Skeletal muscle tissue (tissue), 4 donors: Measurements from ENCODE around the gene PPAN. TPM values are rescaled to one million over a fixed set of nuclear protein-coding genes. Genes with fewer than 3 reads are reported as not detected.

Experiments
- H3K27ac ChIP-seq: one replicate; pipeline ENCODE4 v1.7.0; 2013; ENCODE audit warnings: mild to moderate bottlenecking, low read depth, low read length, inconsistent platforms
- H3K27me3 ChIP-seq, 3 donors: one replicate each; pipeline ENCODE4 v1.7.0; 2013; ENCODE audit warnings: low read length in 3 of 3; ENCODE audit not compliant: control insufficient read depth in 3 of 3, insufficient read depth in 3 of 3
- H3K36me3 ChIP-seq, 3 donors: one replicate each; pipeline ENCODE4 v1.7.0; 2013; ENCODE audit warnings: low read length in 3 of 3; ENCODE audit not compliant: control insufficient read depth in 3 of 3, insufficient read depth in 3 of 3
- H3K4me1 ChIP-seq, 3 donors: one replicate each; pipeline ENCODE4 v1.7.0; 2013; ENCODE audit warnings: low read length in 3 of 3, mild to moderate bottlenecking in 3 of 3; ENCODE audit not compliant: control insufficient read depth in 3 of 3, insufficient read depth in 3 of 3
- H3K4me3 ChIP-seq, 3 donors: one replicate each; pipeline ENCODE4 v1.7.0; 2013; ENCODE audit warnings: low read length in 3 of 3
- H3K9ac ChIP-seq, 3 donors: one replicate each; pipeline ENCODE4 v1.7.0; 2013; ENCODE audit warnings: low read length in 3 of 3, mild to moderate bottlenecking in 3 of 3, moderate library complexity in 2 of 3, low read depth in 1 of 3
- H3K9me3 ChIP-seq, 3 donors: one replicate each; pipeline ENCODE4 v1.7.0; 2013; ENCODE audit warnings: low read length in 3 of 3; ENCODE audit not compliant: control insufficient read depth in 3 of 3
- total RNA-seq: library from RNA; depleted of rRNA; stranded (reverse); fragments of >200 nt; gene quantifications from one replicate; pipeline ENCODE4 v1.2.3, GENCODE V29; 2014
- donor health status: Osteomylitis.

PPAN gene
- total RNA-seq, 1 donor from 2014 or later, result 14.6 TPM

DNA sequence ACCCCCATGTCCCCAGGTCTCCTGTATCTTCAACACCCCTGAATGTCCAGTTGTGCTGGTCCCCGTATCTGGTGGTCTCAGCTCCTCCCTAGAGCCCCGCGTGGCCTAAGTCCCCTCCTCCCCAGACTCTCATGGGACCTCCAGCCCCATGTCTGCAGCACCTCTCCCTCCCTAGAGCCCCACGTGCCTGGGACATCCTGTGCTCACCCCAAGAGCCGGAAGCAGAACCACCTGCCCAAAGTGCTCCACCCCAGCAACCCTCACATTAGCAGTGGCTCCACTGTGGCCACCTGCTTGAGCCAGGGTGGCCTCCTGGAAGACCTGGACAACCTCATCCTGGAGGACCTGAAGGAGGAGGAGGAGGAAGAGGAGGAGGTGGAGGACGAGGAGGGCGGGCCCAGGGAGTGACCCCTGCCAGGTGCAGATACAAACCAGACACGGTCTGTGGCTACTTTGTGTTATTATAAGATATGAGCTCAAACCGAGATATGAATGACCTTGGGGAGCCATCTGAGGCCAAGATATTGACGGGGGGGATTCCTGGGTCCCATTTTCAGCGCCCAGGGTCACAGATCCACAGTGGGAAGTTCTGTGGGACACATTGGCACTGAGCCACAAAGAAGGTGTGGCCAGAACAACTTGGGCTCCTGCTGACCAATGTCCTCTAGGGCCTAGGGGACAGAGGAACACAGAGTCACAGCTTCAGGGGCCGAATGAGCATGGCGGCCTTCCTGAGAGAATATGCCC lies 14.1 kb upstream of the PPAN start:
- no peak overlapping the region for H3K4me3 ChIP-seq
- peaks cover 0 to 9% (median 6%) of the 10 kb centered on the region in 3 donors for H3K36me3 ChIP-seq
- H3K27me3 ChIP-seq, result peaks cover 0 to 12% (median 8%) of the 10 kb centered on the region in 3 donors
- H3K4me1 ChIP-seq, result peaks cover 3 to 8% (median 3%) of the 10 kb centered on the region in 3 donors
- no peak overlapping the region for H3K9ac ChIP-seq
- H3K27ac ChIP-seq, result no peak overlapping the region
- peaks cover 0 to 6% (median 0%) of the 10 kb centered on the region in 3 donors for H3K9me3 ChIP-seq

- peaks cover 0 to 12% (median 8%) of the 10 kb centered on the region in 3 donors for H3K27me3 ChIP-seq
These were observed 13.4 kb upstream of the PPAN start for GRCh38 chr19:10092648-10093294.

DNA sequence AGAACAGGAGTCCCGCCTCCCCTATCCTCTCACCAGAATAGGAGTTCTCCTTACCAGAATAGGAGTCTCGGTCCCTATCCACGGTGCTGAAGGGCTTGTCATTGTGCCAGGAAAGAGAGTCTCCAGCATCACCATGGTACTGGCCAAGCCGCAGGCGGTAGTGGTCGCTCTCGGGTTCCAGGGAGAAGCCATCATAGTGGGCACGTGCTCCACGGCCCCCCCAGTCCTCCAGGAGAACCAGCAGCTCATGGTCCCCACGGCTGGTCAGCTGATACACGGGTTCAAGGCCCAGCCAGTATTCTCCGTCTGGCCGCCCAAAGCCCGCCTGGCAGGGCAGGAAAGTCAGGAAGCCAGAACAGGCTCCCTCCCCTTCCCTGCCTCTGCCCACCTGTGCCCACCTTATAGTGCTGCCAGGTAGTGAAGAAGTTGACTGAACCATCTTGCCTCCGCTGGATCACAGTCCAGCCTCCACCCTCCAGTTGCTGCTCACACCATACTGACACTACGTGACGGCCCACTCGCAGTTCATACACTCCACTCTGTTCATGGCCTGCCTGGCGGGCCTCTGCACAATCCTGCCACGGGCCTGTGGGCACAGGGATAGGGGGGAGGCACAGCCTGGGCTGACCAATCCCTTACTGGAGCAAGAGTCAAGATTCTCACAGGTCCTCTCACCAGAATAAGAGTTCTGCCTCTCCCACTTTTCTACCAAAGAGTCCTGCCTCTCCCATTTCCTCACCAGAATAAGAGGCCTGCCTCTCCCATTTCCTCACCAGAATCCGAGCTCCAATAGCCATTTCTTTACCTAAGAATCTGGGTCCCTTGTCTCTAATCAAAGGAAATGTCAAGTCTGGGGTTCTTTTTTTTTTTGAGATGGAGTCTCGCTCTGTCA lies 12.6 kb upstream of the PPAN start:
- H3K27ac ChIP-seq, result no peak overlapping the region
- peaks cover 0 to 12% (median 8%) of the 10 kb centered on the region in 3 donors for H3K27me3 ChIP-seq
- no peak overlapping the region for H3K4me3 ChIP-seq
- no peak overlapping the region for H3K9ac ChIP-seq
- peaks cover 0 to 6% (median 0%) of the 10 kb centered on the region in 3 donors for H3K9me3 ChIP-seq
- H3K4me1 ChIP-seq, result peaks cover 3 to 8% (median 3%) of the 10 kb centered on the region in 3 donors
- peaks cover 0 to 9% (median 6%) of the 10 kb centered on the region in 3 donors for H3K36me3 ChIP-seq

More at GRCh38 chr19:10092648-10093294, 13.4 kb upstream of the PPAN start:
- H3K9me3 ChIP-seq, result peaks cover 0 to 6% (median 0%) of the 10 kb centered on the region in 3 donors
- no peak overlapping the region for H3K9ac ChIP-seq
- H3K4me1 ChIP-seq, result peaks cover 3 to 8% (median 3%) of the 10 kb centered on the region in 3 donors
- H3K27ac ChIP-seq, result no peak overlapping the region
- peaks cover 0 to 9% (median 6%) of the 10 kb centered on the region in 3 donors for H3K36me3 ChIP-seq
- H3K4me3 ChIP-seq, result no peak overlapping the region

GRCh38 chr19:10095622-10095947 lies 10.6 kb upstream of the PPAN start:
- H3K9ac ChIP-seq, result peak overlapping the region in 1 of 3 donors; percentile 45
- peak overlapping the region; percentile 38 to 49 (median 45) for H3K4me3 ChIP-seq
- H3K4me1 ChIP-seq, result peaks cover 3 to 8% (median 3%) of the 10 kb centered on the region in 3 donors
- peaks cover 0 to 3% (median 0%) of the 10 kb centered on the region in 3 donors for H3K9me3 ChIP-seq
- H3K27me3 ChIP-seq, result peaks cover 0 to 12% (median 8%) of the 10 kb centered on the region in 3 donors
- peaks cover 0 to 2% (median 0%) of the 10 kb centered on the region in 3 donors for H3K36me3 ChIP-seq
- no peak overlapping the region for H3K27ac ChIP-seq

DNA sequence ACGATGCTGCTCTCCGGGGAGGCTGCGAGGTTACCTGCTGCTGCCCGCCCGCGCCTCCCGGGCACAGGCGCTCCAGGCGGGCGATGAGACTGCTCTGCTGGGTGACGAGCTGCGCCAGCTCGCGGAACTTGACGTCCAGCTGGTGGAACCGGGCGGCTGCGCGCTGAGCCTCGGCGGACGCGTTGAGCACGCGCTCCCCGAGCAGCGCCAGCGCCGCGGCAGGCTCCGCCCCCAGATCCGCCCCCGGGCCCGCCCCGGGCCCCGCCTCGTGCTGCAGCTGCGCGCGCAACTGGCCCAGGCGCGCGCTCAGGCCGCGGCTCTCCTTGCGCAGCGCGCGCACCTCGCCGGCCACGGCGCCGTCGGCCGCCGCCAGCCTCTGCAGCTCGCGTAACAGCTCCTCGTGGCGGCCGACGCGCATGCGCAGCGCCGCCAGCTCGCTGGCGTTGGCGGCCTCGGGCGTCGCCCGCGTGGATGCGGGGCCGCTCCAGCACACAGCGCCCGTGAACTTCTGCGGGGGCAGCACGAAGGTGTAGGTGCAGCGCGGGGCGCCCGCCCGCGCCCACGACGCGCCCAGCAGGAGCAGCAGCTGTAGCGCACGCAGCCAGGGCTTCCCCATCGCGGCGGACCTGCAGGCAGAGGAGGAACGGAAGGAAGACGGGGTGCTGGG lies 10.1 kb upstream of the PPAN start:
- Histone ChIP-seq H3K9me3 (peaks cover 0 to under 1% (median 0%) of the 10 kb centered on the region in 3 donors), H3K9ac (peak overlapping the region in 1 of 3 donors; percentile 62), H3K36me3 (peaks cover 0 to 2% (median 0%) of the 10 kb centered on the region in 3 donors), H3K27ac (no peak overlapping the region), H3K4me3 (peak overlapping the region; percentile 62 to 77 (median 63)), H3K27me3 (peaks cover 0 to 12% (median 8%) of the 10 kb centered on the region in 3 donors), H3K4me1 (peaks cover 3 to 8% (median 3%) of the 10 kb centered on the region in 3 donors)

DNA sequence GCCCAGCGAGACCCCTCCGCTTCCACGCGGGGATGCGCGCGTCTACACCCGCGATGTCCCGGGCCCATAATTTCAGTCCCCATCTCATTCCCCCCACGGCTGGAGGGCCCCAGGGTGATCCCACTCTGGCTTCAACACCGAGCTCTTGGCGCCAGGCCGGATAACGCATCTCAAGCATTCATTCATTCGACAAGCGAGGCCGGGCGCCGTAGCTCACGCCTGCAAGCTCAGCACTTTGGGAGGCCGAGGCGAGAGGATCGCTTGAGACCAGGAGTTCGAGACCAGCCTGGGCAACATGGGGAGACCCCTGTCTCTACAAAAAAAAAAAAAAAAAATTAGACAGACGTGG lies 9.6 kb upstream of the PPAN start:
- Histone ChIP-seq H3K36me3 (peaks cover 0 to 2% (median 0%) of the 10 kb centered on the region in 3 donors), H3K27ac (no peak overlapping the region), H3K9me3 (no peaks in the 10 kb centered on the region), H3K4me3 (peak overlapping the region; percentile 62 to 77 (median 63)), H3K9ac (peak overlapping the region in 1 of 3 donors; percentile 62), H3K4me1 (peaks cover 3 to 8% (median 3%) of the 10 kb centered on the region in 3 donors), H3K27me3 (peaks cover 0 to 12% (median 8%) of the 10 kb centered on the region in 3 donors)

DNA sequence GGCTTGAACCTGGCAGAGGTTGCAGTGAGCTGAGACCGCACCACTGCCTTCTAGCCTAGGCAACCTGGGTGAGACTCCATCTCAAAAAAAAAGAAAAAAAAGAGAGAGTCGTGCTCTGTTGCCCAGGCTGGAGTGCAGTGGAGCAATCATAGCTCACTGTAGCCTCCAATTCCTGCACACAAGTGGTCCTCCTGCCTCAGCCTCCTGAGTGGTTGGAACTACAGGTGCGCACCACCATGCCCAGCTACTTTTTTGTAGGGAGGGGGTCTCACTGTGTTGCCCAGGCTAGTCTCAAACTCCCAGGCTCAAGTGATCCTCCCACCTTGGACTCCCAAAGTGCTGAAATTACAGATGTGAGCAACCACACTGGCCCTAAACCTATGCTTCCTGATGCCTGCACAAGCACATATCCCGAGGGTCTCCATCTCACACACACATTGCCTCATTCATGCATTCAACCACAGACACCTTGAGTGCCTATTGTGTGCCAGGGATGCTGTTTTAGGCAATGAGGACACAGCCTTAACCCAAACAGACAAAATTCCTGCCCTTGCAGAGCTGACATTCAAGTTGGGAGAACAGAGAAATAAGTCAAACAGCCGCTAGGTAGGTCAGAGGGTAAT lies 5.9 kb upstream of the PPAN start:
- Histone ChIP-seq H3K4me3 (no peak overlapping the region), H3K4me1 (peaks cover 3 to 8% (median 3%) of the 10 kb centered on the region in 3 donors), H3K36me3 (no peaks in the 10 kb centered on the region), H3K9me3 (no peaks in the 10 kb centered on the region), H3K27ac (no peak overlapping the region), H3K27me3 (peaks cover 0 to 8% (median 0%) of the 10 kb centered on the region in 3 donors), H3K9ac (no peak overlapping the region)

GRCh38 chr19:10102787-10103236 lies 3.4 kb upstream of the PPAN start:
- Histone ChIP-seq H3K27ac (no peak overlapping the region), H3K4me3 (no peak overlapping the region), H3K9me3 (no peaks in the 10 kb centered on the region), H3K9ac (no peak overlapping the region), H3K27me3 (no peaks in the 10 kb centered on the region), H3K36me3 (peaks cover 2 to 5% (median 3%) of the 10 kb centered on the region in 3 donors), H3K4me1 (peaks cover 11 to 21% (median 15%) of the 10 kb centered on the region in 3 donors)

- no peaks in the 10 kb centered on the region for H3K9me3 ChIP-seq
- H3K27me3 ChIP-seq, result no peaks in the 10 kb centered on the region
- no peak overlapping the region for H3K9ac ChIP-seq
- H3K27ac ChIP-seq, result no peak overlapping the region
- no peak overlapping the region for H3K4me3 ChIP-seq
- H3K4me1 ChIP-seq, result peaks cover 11 to 24% (median 16%) of the 10 kb centered on the region in 3 donors
- H3K36me3 ChIP-seq, result peaks cover 11 to 14% (median 13%) of the 10 kb centered on the region in 3 donors
These were observed 2.0 kb upstream of the PPAN start for GRCh38 chr19:10104130-10104513.
